Neural crest cell (in vitro differentiated cells): ENCODE data around the gene UBXN10. TPM values are rescaled to one million over a fixed set of nuclear protein-coding genes. Genes with fewer than 3 reads are reported as not detected.

ENCODE experiments used
- DNase-seq: peaks from one replicate; pipeline ENCODE4 v3.0.0; 2021; ENCODE audit warnings: low read depth, mixed read lengths, low spot score
- H3K27ac Mint-ChIP-seq: one replicate; pipeline ENCODE4 v1.8.0; 2021; ENCODE audit warnings: mild to moderate bottlenecking, mixed read lengths; ENCODE audit not compliant: unreplicated experiment
- H3K27me3 Mint-ChIP-seq: 2 replicates; pipeline ENCODE4 v1.8.0; 2021; ENCODE audit warnings: low read depth, mild to moderate bottlenecking, mixed read lengths
- H3K36me3 Mint-ChIP-seq: 2 replicates; pipeline ENCODE4 v1.8.0; 2021; ENCODE audit warnings: low read depth, mild to moderate bottlenecking, mixed read lengths
- H3K4me1 Mint-ChIP-seq: 2 replicates; pipeline ENCODE4 v1.8.0; 2021; ENCODE audit warnings: mixed read lengths
- H3K4me3 Mint-ChIP-seq: one replicate; pipeline ENCODE4 v1.8.0; 2021; ENCODE audit warnings: mild to moderate bottlenecking, mixed read lengths
- H3K9me3 Mint-ChIP-seq: 2 replicates; pipeline ENCODE4 v1.8.0; 2021; ENCODE audit warnings: mixed read lengths
- CTCF ChIP-seq: fragments of 200-600 bp; sonication (generic); conservative IDR thresholded peaks from 2 replicates; pipeline ENCODE4 v1.5.0; 2021; ENCODE audit warnings: antibody characterized with exemption, mild to moderate bottlenecking
- total RNA-seq: library from RNA; stranded (reverse); gene quantifications from 2 replicates; pipeline ENCODE4 v1.2.1, GENCODE V29; 2021

The UBXN10 gene
- total RNA-seq, 1 donor from 2014 or later, result 1.4 TPM

- TF ChIP-seq CTCF, result peak; percentile 81
- no peak overlapping the region for H3K27ac Mint-ChIP-seq
- H3K4me1 Mint-ChIP-seq, result no peaks in the 10 kb centered on the region
- H3K27me3 Mint-ChIP-seq, result peaks cover 34% of the 10 kb centered on the region
- H3K36me3 Mint-ChIP-seq, result no peaks in the 10 kb centered on the region
- H3K9me3 Mint-ChIP-seq, result no peaks in the 10 kb centered on the region
- no peak overlapping the region for H3K4me3 Mint-ChIP-seq
- peak; percentile 59 for DNase-seq
Measured at GRCh38 chr1:20194757-20195461, 9.0 kb downstream of the UBXN10 start.

- DNase-seq, result no peak
- H3K36me3 Mint-ChIP-seq, result no peaks in the 10 kb centered on the region
Measured at GRCh38 chr1:20195462-20195780, 9.5 kb downstream of the UBXN10 start.

DNA sequence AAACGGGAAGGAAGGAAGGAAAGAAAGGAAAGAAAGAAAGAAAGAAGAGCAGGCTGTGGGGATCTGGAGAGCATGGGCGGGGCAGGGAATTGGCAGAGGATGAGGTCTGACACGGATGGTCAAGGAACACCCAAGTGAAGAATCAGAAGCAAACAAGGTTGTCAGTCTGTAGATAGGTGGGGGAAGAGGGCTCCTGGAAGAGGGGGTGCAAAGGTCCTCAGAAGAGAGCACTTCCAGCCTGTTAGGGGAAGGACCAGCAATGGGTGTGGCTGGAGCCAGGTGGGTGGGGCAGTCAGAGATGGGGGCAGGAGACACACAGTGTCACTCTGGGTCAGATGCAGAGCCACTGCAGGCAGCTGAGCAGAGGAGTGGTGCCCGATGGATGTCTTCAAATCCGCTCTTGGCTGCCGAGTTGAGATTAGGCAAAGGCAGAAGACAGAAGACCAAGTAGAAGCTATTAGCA lies 11.5 kb downstream of the UBXN10 start:
- DNase-seq, result no peak
- H3K27me3 Mint-ChIP-seq, result peaks cover 39% of the 10 kb centered on the region
- TF ChIP-seq CTCF, result no peak
- H3K4me3 Mint-ChIP-seq, result no peak overlapping the region
- no peaks in the 10 kb centered on the region for H3K36me3 Mint-ChIP-seq
- no peaks in the 10 kb centered on the region for H3K4me1 Mint-ChIP-seq
- no peak overlapping the region for H3K27ac Mint-ChIP-seq
- H3K9me3 Mint-ChIP-seq, result no peaks in the 10 kb centered on the region

More at GRCh38 chr1:20195462-20195780, 9.5 kb downstream of the UBXN10 start:
- no peaks in the 10 kb centered on the region for H3K9me3 Mint-ChIP-seq
- H3K4me1 Mint-ChIP-seq, result no peaks in the 10 kb centered on the region
- peaks cover 34% of the 10 kb centered on the region for H3K27me3 Mint-ChIP-seq
- H3K27ac Mint-ChIP-seq, result no peak overlapping the region
- H3K4me3 Mint-ChIP-seq, result no peak overlapping the region
- TF ChIP-seq CTCF, result peak; percentile 25

DNA sequence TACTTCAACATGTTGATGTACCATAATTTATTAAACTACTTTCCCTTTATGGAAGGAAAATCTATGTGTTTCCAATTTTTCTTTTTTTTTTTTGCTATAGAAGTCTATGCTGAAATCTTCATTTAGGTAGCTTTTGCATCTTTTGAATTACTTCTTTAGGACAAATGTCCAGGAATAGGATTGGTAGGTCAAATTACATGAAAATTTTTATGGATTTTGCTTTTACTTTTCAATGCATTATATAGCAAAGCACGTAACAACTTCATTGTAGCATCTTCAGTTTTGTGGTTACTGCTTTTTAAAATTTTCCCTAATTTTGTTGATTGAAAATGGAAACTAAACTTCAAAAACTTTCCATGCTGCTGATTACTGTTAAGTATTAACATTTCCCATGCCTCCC lies 12.4 kb downstream of the UBXN10 start:
- Mint-ChIP-seq H3K27ac (no peak overlapping the region), H3K9me3 (no peaks in the 10 kb centered on the region), H3K27me3 (peaks cover 43% of the 10 kb centered on the region), H3K4me3 (no peak overlapping the region), H3K36me3 (no peaks in the 10 kb centered on the region), H3K4me1 (no peaks in the 10 kb centered on the region)
- no peak for TF ChIP-seq CTCF
- DNase-seq, result no peak

- no peak overlapping the region for H3K4me3 Mint-ChIP-seq
- H3K27ac Mint-ChIP-seq, result no peak overlapping the region
- peaks cover 49% of the 10 kb centered on the region for H3K27me3 Mint-ChIP-seq
Measured at GRCh38 chr1:20198918-20199317, 13.0 kb downstream of the UBXN10 start.

More at GRCh38 chr1:20198918-20199317, 13.0 kb downstream of the UBXN10 start:
- TF ChIP-seq CTCF, result no peak
- Mint-ChIP-seq H3K9me3 (no peaks in the 10 kb centered on the region), H3K4me1 (no peaks in the 10 kb centered on the region), H3K36me3 (no peaks in the 10 kb centered on the region)
- DNase-seq, result no peak
